ENCODE measurements around the gene KRT28. TPM values are rescaled to one million over a fixed set of nuclear protein-coding genes. Genes with fewer than 3 reads are reported as not detected.
A peak's percentile ranks its signal among the peaks of the same experiment; 100 is the strongest.

The KRT28 gene
- polyA plus RNA-seq, 3 donors: not detected

DNA sequence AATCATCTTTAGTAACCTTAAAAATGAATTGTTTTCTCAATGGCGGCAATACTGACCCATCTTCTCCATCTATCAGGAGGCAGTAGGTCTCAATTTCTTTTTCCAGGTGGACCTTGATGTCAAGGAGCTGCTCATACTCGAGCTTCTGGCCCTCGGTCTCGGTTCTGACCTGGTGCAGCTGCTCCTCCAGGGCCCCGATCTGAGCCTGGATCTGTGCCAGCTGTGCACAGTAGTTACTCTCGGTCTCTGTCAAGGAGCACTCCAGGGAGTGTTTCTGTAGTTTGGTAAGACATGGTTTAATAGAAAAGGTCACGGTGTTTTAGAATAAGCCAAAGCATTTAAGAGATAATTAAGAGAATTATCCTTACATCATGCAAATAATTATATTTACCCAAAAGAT lies 22.3 kb downstream of the KRT28 start:
- Histone ChIP-seq H3K27ac (ENCODE audit: low read depth in 1 of 2, low read length in 2 of 2) (no peak overlapping the region), H3K4me2 (replicated peaks; ENCODE audit: extremely low read depth, low read length, poor library complexity, severe bottlenecking) (no peak overlapping the region), H3K36me3 (replicated peaks in 1 of 2; ENCODE audit: control insufficient read depth in 1 of 2, insufficient read depth in 2 of 2, low read length in 2 of 2) (no peaks in the 10 kb centered on the region), H3K4me1 (ENCODE audit: control insufficient read depth in 1 of 2, insufficient read depth in 2 of 2, low read length in 2 of 2) (peaks cover 0 to 4% of the 10 kb centered on the region in 2 donors), H4K20me1 (ENCODE audit: insufficient read depth, low read length) (no peaks in the 10 kb centered on the region), H2AFZ (ENCODE audit: insufficient read depth, low read depth, low read length, poor library complexity, severe bottlenecking) (no peak overlapping the region), H3K4me3 (replicated peaks in 1 of 3; ENCODE audit: low read depth in 2 of 3, low read length in 3 of 3) (no peak overlapping the region), H3K27me3 (ENCODE audit: control insufficient read depth in 2 of 2, insufficient read depth in 2 of 2, low read length in 2 of 2) (peaks cover 38 to 42% of the 10 kb centered on the region in 2 donors), H3K9me3 (replicated peaks in 1 of 2; ENCODE audit: control insufficient read depth in 1 of 2, insufficient read depth in 1 of 2, low read length in 2 of 2) (peaks cover 4 to 5% of the 10 kb centered on the region in 2 donors), H3K9ac (ENCODE audit: insufficient read depth, low read length, poor library complexity, severe bottlenecking) (no peak overlapping the region), H3K79me2 (ENCODE audit: insufficient read depth, low read length) (no peaks in the 10 kb centered on the region)
- peaks cover 0 to 15% (median 5%) of the 10 kb centered on the region in 7 donors for H3K9me3 Mint-ChIP-seq
- H3K4me1 Mint-ChIP-seq: peaks cover 5% of the 10 kb centered on the region
- no peaks in the 10 kb centered on the region for H3K36me3 Mint-ChIP-seq
- H3K27ac Mint-ChIP-seq: peak overlapping the region in 1 of 7 donors; percentile 12
- TF ChIP-seq, protein P1, sequence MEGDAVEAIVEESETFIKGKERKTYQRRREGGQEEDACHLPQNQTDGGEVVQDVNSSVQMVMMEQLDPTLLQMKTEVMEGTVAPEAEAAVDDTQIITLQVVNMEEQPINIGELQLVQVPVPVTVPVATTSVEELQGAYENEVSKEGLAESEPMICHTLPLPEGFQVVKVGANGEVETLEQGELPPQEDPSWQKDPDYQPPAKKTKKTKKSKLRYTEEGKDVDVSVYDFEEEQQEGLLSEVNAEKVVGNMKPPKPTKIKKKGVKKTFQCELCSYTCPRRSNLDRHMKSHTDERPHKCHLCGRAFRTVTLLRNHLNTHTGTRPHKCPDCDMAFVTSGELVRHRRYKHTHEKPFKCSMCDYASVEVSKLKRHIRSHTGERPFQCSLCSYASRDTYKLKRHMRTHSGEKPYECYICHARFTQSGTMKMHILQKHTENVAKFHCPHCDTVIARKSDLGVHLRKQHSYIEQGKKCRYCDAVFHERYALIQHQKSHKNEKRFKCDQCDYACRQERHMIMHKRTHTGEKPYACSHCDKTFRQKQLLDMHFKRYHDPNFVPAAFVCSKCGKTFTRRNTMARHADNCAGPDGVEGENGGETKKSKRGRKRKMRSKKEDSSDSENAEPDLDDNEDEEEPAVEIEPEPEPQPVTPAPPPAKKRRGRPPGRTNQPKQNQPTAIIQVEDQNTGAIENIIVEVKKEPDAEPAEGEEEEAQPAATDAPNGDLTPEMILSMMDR (IDR thresholded peaks at IDR 0.05): no peak
- DNase-seq: no peak
- intact Hi-C loops (cut with micrococcal nuclease): no loop called here
- 95% methylated on average over 5 of the region's 7 CpGs for WGBS (ENCODE audit: insufficient coverage)
- H3K4me3 Mint-ChIP-seq: peak overlapping the region in 1 of 2 donors; percentile 26
- peaks cover 30 to 53% (median 36%) of the 10 kb centered on the region in 3 donors for H3K27me3 Mint-ChIP-seq (ENCODE audit: low read depth in 3 of 3)

DNA sequence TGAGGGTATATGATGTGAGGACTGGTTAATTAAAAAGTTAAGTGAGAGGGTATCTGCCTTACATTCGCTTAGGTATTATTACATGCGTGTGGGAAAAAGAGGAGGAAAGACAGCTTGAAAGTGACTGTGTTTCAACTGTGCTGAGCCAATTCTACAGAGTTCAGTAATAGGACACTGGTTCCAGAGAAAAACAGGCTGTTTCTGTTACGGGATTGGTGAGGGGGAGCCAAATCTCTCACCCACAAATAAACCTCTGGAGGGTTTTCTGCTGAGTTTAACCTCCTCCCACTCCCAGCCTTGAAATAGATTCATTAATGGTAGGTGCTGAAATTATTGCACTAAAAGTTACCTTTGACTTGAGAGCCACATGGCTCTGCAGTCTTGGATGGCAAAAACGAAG lies 23.8 kb downstream of the KRT28 start:
- H3K4me1 Mint-ChIP-seq: peaks cover 5% of the 10 kb centered on the region
- intact Hi-C loops (cut with micrococcal nuclease): no loop called here
- Histone ChIP-seq H2AFZ (ENCODE audit: insufficient read depth, low read depth, low read length, poor library complexity, severe bottlenecking) (no peak overlapping the region), H3K36me3 (replicated peaks in 1 of 2; ENCODE audit: control insufficient read depth in 1 of 2, insufficient read depth in 2 of 2, low read length in 2 of 2) (no peaks in the 10 kb centered on the region), H3K4me3 (replicated peaks in 1 of 3; ENCODE audit: low read depth in 2 of 3, low read length in 3 of 3) (no peak overlapping the region), H3K4me1 (ENCODE audit: control insufficient read depth in 1 of 2, insufficient read depth in 2 of 2, low read length in 2 of 2) (peaks cover 0 to 4% of the 10 kb centered on the region in 2 donors), H3K27me3 (ENCODE audit: control insufficient read depth in 2 of 2, insufficient read depth in 2 of 2, low read length in 2 of 2) (peaks cover 43 to 45% of the 10 kb centered on the region in 2 donors), H3K9ac (ENCODE audit: insufficient read depth, low read length, poor library complexity, severe bottlenecking) (no peak overlapping the region), H3K4me2 (replicated peaks; ENCODE audit: extremely low read depth, low read length, poor library complexity, severe bottlenecking) (no peak overlapping the region), H3K79me2 (ENCODE audit: insufficient read depth, low read length) (no peaks in the 10 kb centered on the region), H3K9me3 (replicated peaks in 1 of 2; ENCODE audit: control insufficient read depth in 1 of 2, insufficient read depth in 1 of 2, low read length in 2 of 2) (peaks cover 4 to 5% of the 10 kb centered on the region in 2 donors), H4K20me1 (ENCODE audit: insufficient read depth, low read length) (no peaks in the 10 kb centered on the region), H3K27ac (ENCODE audit: low read depth in 1 of 2, low read length in 2 of 2) (no peak overlapping the region)
- no peak overlapping the region for H3K4me3 Mint-ChIP-seq
- no peaks in the 10 kb centered on the region for H3K36me3 Mint-ChIP-seq
- no peak overlapping the region for H3K27ac Mint-ChIP-seq
- H3K9me3 Mint-ChIP-seq: peaks cover 0 to 14% (median 5%) of the 10 kb centered on the region in 7 donors
- WGBS (ENCODE audit: insufficient coverage): 100% methylated on average over 1 of the region's 4 CpGs
- peaks cover 28 to 48% (median 32%) of the 10 kb centered on the region in 3 donors for H3K27me3 Mint-ChIP-seq (ENCODE audit: low read depth in 3 of 3)
- DNase-seq: no peak
- TF ChIP-seq, protein P1 (IDR thresholded peaks at IDR 0.05): no peak

All from CD14-positive monocyte (primary cell).